Lower leg skin (tissue), 4 donors: Measurements from ENCODE around the gene TMEM209. TPM values are rescaled to one million over a fixed set of nuclear protein-coding genes. Genes with fewer than 3 reads are reported as not detected.
A peak's percentile ranks its signal among the peaks of the same experiment; 100 is the strongest.
"Not testable (repeated sequence)": the region's sequence is repeated elsewhere in the genome, so short reads cannot be mapped to it uniquely, and the experiment has no call there.

ENCODE experiments used
- DNase-seq, 2 donors: peaks; one replicate each; pipeline ENCODE4 v3.0.0-alpha.2; 2019; ENCODE audit warnings: low spot score in 2 of 2
- H3K4me3 ChIP-seq: fragments of 200-600 bp; sonication (generic); 2 replicates; pipeline ENCODE4 v1.5.1; 2017; ENCODE audit warnings: mild to moderate bottlenecking, low read depth; ENCODE audit not compliant: poor library complexity, severe bottlenecking
- CTCF ChIP-seq, 3 donors: fragments of 450-650 bp; IDR thresholded peaks; one replicate each; pipeline ENCODE4 v1.5.1; 2016; ENCODE audit warnings: antibody characterized with exemption in 3 of 3, mild to moderate bottlenecking in 3 of 3, moderate library complexity in 2 of 3
- POLR2A ChIP-seq, 2 donors: fragments of 450-650 bp; IDR thresholded peaks; one replicate each; pipeline ENCODE4 v1.6.1; 2016 to 2017; ENCODE audit warnings: antibody characterized with exemption in 2 of 2, mild to moderate bottlenecking in 1 of 2, moderate library complexity in 1 of 2
- WGBS, 2 donors: methylation state at CpG; one replicate each; pipeline ENCODE4 v1.1.5; 2018; 5-methylcytosine and 5-hydroxymethylcytosine counted together
- intact Hi-C: fragments of 100-400 bp; cut with DNase I; formaldehyde crosslinking; loops from one replicate; pipeline ENCODE4 v1.15.0; 2023; ENCODE audit warnings: low total_unique reads
- total RNA-seq, 4 donors: library from RNA; depleted of rRNA; stranded (reverse); fragments of >200 nt; gene quantifications; one replicate each; pipeline ENCODE4 v1.1.0, GENCODE V29; 2016

The TMEM209 gene
- total RNA-seq, 4 donors from 2014 or later: 8.0 to 12.7 (median 9.7) TPM

- TF ChIP-seq CTCF (IDR thresholded peaks at IDR 0.05): no peak
- TF ChIP-seq POLR2A (IDR thresholded peaks at IDR 0.05): no peak
- intact Hi-C loops: no loop called here
- DNase-seq: peak in 1 of 2 donors; percentile 69
- H3K4me3 ChIP-seq: no peak overlapping the region
- 94 to 96% methylated on average over 11 of the region's 11 CpGs for WGBS, 2 donors
Observed at GRCh38 chr7:130150587-130150986, 54.6 kb downstream of the TMEM209 start.

GRCh38 chr7:130149281-130150139 lies 55.7 kb downstream of the TMEM209 start:
- no peak overlapping the region for H3K4me3 ChIP-seq
- WGBS, 2 donors: 59% methylated on average over 16 of the region's 20 CpGs
- intact Hi-C loops: no loop called here
- TF ChIP-seq CTCF (IDR thresholded peaks at IDR 0.05): no peak
- TF ChIP-seq POLR2A (IDR thresholded peaks at IDR 0.05): no peak
- peak in 1 of 2 donors; percentile 70 for DNase-seq

- TF ChIP-seq CTCF (IDR thresholded peaks at IDR 0.05) (no peak), POLR2A (IDR thresholded peaks at IDR 0.05) (no peak)
- 77 to 85% methylated on average over 9 of the region's 9 CpGs for WGBS, 2 donors
- H3K4me3 ChIP-seq: no peak overlapping the region
- DNase-seq: peak in 1 of 2 donors; percentile 34
- intact Hi-C loops: no loop called here
Observed at GRCh38 chr7:130148561-130148960, 56.6 kb downstream of the TMEM209 start.

GRCh38 chr7:130147710-130148325 lies 57.4 kb downstream of the TMEM209 start:
- intact Hi-C loops: no loop called here
- peak in 1 of 2 donors; percentile 71 for DNase-seq
- no peak overlapping the region for H3K4me3 ChIP-seq
- TF ChIP-seq POLR2A (IDR thresholded peaks at IDR 0.05) (no peak), CTCF (IDR thresholded peaks at IDR 0.05) (no peak)
- 96 to 99% methylated on average over 14 of the region's 14 CpGs for WGBS, 2 donors

- intact Hi-C loops: no loop called here
- TF ChIP-seq POLR2A (IDR thresholded peaks at IDR 0.05) (no peak), CTCF (IDR thresholded peaks at IDR 0.05) (no peak)
- DNase-seq: peak in 1 of 2 donors; percentile 57
- 96 to 97% methylated on average over 9 of the region's 9 CpGs for WGBS, 2 donors
- H3K4me3 ChIP-seq: no peak overlapping the region
Observed at GRCh38 chr7:130146693-130147405, 58.4 kb downstream of the TMEM209 start.

GRCh38 chr7:130146142-130146541 lies 59.1 kb downstream of the TMEM209 start:
- H3K4me3 ChIP-seq, intact Hi-C loops, DNase-seq: not testable (repeated sequence)
- WGBS, 2 donors: 94 to 96% methylated on average over 5 of the region's 5 CpGs
